HPDE6-E6E7 (cell line): ENCODE measurements around the gene UNKL.
"Not testable (repeated sequence)": the region's sequence is repeated elsewhere in the genome, so short reads cannot be mapped to it uniquely, and the experiment has no call there.

ENCODE experiments used
- DNase-seq: peaks from one replicate; pipeline ENCODE4 v3.0.0; 2011; ENCODE audit warnings: missing footprints; ENCODE audit errors: extremely low spot score

The UNKL gene

DNA sequence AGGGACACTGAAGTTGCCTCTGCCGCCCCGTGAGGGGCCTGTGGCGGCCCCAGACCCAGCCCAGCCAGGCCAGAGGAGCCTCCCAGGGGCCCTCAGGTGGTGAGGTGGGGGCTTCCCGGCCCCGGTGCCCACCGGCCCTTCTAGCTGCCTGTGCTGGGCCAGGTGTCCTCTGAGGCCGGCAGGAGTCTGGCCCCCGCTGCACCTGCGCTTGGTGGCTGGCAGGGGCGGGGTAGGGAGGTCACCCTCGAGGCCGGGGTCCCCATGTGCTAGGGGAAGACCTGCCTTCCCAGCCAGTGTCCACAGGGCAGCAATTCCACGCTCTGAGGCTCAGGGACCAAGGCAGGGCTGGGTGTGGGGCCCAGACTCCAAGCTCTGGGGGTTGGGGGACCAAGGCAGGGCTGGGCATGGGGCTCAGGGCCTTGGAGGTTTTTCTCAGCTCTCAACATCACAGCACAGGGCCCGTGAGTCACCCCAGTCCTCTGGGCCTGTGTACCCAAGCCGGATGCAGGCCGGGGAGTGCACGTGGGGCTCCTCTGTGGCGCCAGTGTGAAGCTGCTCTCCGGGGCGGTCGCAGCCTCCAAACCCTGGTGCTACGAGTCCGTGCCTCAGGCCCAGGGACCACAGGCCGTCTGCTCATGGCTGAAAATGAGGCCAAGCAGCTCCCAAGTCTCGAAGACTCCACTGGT, 31.2 kb upstream of the UNKL start:
- DNase-seq = no peak

DNA sequence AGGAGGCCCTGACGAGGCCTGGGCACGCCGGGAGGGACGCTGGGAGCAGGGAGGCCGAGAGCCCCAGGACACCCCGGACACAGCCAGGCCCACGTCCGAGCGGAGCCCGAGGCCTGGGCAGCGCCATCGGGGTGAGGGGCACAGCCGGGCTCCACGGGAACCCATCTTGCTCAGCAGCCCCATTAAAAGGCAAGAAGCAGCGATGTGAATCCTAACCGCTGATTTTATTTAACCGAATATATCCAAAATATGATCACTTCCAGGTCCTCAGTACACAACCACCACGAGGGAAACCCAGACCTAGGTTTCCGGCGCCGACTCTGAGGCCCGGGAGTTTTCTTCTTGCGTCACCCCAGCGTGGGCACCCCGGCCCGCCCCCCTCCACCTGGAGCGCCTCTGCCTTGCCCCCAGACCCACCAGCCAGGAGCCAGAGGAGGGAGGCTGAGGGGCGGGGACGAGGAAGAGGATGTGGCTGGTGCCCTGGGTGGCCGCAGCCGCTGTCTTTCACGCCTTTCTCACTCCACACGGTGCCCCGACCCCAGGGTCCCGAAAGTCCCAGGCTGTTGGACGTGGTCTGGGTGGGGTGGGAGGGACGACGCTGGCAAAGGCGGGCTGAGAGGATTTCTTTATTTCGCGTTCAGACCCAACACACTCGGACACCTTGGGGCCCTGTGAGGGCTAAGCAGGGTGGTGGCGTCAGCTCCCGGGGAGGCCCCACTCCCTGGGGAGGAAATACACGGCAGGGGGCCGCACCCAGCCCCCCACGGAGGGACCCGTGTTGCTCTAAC, 30.4 kb upstream of the UNKL start:
- DNase-seq = no peak

DNA sequence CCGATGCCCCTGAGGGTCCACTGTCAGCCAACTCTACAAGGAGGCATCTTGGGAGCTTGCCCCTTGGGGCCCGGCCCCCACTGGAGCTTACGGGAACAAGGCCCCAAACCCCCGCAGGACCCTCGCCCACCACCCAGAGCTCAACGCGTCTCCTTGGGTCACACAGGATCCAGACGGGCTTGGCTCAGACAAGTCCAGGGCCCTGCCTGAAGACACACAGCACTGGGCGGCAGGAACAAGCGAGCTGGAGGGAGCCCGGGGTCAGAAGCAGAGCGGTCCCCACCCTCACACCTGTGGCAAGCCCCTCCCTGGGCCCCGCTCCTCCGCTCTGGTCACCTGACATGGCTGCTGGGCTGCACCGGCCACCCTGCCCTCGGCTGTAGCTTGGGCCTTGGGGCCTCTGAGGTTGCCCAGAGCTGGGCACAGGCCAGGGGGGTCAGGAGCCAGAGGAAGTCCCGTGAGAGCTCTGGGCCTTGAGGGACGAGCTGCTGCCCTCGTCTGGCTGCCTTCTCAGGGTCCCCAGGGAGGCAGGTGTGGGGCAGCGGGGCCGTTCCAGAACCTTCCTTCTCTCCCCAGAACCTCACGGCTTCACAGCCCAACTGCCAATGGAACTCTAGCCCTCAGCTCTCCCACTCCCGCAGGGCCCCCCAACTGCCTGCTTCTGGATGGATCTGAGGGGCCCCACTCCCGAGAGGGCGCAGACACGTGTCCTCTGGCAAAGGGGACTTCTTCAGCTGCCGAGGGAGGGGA, 29.7 kb upstream of the UNKL start, which contains the start of gene CCDC154:
CCDC154 (minus strand) TSS at position 577 of the 750 bp plus-strand sequence; CDS start at position 343, 234 bp downstream.
- DNase-seq = no peak

DNA sequence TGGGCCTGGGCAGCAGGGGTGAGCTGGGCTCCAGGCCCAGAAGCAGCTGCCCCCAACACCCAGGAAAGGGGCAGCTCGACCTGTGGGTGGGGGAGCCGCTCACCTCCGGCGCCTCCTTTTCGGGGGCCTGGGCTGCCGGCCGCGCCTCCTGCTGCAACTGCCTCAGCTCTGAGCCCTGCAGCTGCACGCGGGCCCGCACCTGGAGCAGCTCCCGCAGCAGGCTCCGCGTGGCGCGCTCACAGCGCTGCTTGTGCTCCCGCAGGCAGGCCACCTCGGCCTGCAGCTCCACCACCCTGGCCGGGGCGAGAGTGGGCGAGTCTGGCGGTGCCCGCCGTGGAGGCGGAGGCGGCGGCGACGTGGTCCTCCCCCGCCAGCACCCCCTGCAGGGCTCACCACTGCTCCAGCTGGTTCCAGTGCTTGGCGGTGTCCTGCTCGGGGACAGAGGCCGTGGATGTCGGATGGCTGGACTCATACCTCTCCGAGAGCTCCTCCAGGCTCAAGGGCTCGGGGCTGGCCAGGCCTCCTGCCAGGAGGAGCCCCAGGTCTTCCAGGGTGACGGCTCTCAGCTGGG, 29.0 kb upstream of the UNKL start:
- no peak for DNase-seq

DNA sequence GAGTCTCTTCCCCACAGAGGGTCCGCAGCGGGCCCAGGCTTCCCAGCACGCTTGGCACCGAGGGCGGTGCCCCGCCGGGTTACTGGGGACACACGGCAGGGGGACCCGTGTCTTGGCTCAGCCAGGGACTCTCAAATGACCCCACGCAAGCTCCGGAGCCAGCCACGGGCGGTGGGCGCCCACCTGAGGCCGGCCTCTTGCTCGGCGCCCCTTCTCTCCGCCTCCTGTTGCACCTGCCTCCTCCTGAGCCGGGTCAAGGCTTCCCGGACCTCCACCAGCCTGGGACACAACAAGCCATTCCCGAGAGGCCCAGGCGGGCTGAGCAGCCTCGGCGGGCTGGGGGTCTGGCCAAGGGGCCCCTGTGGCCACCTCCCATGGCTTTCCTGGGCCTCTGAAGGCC, 28.2 kb upstream of the UNKL start:
- DNase-seq = no peak

DNA sequence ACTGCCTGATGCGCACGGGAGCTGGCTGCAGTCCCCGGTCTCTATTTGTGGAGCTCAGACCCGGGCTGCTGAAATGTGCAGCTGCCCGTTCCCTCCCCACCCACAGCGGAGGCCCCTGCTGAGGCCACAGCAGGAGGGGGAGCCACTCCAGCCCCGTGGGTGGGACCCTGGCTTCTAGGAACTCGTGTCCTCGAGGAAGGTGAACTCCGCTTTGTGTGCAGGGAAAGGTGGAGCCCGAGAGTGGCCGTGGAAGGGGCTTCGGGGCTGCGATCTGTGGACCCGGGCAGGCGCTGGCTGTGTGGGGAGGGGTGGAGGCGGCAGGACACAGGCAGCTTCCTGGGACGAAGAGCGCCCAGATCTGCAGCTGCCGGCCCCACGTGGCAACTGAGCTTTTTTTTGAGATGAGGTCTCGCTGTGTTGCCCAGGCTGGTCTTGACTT, 26.9 kb upstream of the UNKL start:
- no peak for DNase-seq

DNA sequence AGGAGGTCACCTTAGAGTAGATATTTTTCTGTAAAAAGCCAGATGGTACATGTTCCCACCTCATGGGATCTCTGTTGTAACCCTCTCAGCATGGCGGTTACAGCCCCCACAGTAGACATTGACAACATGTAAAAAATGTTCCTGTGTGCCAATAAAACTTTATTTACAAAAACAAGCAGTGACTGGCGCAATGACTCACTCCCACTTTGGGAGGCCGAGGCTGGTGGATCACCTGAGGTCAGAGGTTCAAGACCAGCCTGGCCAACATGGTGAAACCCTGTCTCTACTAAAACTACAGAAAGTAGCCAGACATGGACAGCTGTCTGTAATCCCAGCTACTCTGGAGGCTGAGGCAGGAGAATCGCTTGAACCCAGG, 25.2 kb upstream of the UNKL start:
- not testable (repeated sequence) for DNase-seq

DNA sequence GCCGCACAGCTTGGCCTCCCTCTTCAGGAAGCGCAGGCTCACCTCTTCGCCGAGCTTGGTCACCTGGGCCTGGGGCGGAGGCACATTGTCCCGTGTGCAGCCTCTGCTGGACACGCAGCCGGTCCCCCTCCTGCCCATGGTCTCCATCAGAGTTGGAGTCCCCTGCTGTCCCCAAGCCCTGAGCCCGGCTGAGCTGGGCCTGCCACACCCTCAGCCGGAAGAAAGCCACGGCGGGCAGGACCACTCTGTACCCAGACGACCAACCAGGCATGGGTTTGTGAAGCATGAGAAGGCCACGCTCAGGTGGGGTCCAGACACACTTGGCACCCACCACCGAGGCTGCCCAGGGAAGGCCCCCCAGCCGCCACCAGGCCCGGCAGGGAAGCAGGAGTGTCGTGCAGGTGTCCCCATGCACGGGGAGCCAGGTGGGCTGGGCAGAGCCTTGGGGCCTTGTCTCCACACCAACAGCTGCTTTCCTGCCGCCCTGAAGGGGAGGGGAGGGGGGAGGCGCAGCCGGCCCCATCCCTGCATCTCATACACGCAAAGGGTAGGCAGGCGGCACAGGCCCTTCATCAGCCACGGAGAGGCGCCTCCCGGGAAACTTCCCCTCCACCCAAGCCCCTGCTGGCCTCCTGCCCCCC, 24.7 kb upstream of the UNKL start:
- DNase-seq = no peak

DNA sequence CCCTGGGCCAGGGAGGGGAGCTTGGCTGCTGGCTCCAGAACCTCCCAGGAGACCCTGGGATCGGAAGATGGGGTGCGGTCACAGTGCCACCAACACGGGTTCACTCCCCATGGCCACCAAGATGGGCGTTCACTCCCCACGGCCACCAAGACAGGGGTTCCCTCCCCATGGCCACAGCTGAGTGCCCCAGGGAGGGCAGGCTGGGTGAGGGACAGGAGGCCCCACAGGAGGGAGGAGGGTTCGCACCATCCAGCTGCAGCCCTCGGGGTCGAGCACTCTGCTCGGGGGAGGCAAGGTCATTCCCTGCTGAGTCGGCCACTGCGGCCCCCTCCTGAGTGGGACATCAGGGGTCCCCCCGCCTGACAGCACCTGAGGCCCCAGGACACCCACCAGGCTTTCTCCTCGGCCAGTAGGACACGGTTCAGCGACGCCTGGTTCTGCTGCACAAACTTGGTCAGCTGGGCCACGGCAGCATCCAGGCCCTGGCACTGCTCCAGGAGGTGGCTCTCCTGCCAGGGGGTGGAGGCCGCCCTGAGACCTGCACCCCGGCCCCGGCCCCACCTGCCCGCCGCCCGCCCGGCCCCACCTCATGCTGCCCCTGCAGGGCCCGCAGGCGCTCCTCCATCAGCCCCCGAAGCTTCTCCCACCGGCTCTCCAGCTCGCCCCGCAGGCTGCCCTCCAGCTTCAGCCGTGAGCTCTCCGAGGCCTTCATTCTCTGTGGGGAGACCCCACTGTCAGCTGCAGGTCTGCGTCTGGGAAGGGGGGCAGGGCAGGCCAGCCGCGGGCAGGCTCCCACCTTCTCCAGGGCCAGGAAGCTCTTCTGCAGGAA, 23.9 kb upstream of the UNKL start:
- no peak for DNase-seq

DNA sequence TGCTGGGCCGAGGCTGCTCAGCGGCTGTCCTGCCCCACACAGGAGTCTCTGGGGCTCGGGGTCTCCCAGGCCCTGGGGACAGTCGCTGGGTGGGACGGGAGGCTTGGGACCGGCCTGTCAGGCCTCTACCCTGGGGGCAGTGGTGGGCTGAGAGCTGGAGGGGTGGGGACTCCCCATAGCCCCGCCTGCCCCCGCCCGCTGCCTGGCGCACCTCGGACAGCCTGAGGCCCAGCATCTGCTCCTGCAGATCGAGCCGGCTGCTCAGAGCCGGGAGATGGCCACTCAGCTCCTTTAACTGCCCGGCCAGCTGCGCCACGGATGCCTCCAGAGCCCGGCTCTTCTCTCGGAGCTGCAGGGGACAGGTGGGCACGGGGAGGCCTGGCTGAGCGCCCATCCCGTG, 23.1 kb upstream of the UNKL start:
- DNase-seq = no peak

DNA sequence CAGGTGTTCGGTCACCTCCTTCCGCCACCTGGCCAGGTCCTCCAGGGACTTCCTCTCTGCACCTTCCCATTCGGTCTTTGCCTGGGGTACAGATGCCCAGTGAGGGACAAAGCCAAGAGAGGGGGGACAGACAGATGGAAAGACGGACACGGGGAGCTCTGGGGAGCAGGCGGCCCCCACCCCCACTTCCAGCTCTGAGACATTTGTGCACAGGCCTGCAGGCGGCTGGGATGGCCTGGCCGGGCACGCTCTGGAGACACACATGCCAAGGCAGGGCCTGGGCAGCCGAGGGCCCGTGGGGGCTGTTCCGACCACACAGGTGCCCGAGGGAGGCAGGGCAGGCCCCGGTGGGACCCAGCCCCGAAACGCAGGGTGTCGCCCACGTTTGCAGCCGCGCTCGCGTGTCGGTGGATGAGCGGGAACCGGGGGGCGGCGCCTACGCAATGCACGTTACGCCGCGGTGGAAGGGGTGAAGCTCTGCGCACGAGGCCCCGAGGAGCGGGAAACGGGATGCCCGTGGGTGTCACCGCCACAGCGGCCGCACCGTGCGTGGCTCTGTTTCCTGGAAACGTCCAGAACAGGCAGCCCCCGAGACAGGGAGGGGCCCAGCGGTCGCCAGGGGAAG, 22.3 kb upstream of the UNKL start:
- no peak for DNase-seq

DNA sequence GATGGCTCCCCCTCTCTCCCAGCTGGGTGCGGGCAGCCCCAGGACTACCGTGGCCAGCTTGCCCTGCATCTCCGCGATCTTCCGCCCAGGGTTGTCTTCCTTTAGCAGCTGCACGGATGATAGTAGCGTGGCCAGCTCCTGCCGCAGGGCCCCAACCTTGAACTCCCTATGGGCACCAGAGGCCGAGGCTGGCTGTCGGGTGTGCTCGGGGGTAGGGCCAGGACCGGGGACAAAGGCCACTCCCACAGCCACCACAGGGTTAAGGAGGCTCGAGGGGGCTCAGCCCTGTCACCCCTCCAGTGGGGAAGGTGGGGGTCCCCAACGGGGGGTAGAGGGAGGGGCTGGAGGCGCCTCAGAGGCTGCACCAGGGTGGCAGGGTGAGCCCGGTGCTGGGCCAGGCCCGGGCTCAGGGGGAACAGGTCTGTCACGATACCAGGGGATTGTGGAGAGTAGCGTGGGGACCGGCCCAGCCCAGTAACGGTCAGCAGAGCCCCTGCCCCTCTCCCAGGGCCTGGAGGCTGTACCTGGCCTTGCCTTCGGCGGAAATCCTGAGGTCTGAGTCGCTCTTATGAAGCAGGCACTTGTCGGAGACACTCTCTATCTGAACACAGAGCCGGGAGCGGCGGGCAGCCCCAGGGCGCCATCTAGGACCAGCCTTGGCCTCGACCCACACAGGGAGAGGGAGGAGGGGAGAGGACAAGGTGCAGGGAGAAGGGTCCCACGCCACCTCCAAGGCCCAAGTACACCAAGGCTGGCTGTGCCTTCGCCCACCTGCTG, 21.6 kb upstream of the UNKL start:
- DNase-seq = no peak

DNA sequence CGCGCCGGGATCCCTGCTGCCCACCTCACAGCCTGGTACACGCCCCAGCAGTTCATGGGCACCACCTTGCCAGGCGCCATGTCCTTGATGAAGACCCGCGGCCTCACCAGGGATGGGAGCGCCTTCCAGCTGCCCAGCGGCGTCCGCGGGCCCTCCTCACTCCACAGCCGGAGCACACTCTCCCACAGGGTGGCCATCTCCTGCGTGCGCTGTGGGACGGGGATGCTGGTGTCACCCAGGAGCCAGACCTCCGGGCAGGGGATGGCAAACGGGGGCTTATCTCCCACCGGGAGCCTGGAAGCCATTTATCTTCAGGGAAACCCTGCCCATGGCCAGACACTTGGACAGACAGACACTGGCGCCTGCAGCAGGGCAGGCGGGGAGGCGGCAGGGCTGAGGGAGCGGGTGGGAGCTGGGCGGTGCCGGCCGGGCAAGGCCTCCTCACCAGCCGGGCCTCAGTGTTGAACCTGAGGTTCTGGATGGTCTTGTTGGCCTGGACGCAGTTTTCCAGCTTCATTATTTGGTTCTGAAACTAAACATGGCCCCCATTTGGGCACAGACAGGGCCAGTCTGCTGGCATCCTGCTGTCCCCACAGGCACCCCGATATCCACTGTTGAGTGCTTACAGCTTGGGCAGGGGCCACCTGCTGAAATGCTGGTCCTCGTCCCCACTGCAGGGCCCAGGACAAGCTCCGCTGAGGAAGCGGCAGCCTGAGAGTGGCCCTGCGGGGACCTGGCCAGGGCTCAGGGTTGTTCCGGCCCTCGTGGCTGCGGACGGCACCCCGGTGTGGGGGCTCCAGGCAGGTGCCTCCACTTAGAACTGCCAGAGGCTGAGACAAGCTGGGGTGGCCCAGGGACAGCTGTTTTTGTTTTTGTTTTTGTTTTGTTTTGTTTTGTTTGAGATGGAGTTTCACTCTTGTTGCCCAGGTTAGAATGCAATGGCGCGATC, 20.4 kb upstream of the UNKL start:
- no peak for DNase-seq

DNA sequence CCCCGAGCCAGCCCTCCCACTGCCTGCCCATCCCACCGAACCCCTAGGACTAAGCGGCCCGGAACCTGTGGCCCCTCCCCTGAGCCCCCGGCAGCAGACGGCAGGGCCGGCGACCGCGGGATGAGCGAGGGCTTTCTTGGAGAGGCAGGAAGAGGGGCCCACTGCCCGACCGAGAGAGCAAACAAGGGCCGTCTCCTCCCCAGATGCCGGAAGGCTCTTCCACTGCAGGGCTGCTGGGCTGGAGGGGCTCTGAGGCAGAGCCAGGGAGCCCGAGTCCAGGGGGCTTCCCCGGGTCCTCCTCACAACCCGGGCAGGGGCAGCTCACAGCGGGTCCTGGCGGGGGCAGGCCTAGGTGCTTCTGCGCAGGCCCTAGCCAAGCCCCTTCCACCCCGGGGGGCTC, 19.3 kb upstream of the UNKL start:
- no peak for DNase-seq

DNA sequence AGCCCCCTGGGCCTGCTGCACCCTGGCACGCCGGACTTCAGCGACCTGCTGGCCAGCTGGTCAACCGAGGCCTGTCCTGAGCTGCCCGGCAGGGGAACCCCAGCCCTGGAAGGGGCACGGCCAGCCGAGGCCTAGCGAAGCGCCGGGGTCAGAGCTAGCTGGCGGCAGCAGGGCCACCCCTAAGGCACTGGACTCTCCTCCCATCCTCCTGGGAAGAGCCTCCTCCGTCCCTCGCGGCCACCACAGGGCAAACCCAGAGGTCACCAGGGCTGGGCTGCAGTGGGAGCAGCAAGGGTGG, 18.7 kb upstream of the UNKL start:
- DNase-seq = no peak

DNA sequence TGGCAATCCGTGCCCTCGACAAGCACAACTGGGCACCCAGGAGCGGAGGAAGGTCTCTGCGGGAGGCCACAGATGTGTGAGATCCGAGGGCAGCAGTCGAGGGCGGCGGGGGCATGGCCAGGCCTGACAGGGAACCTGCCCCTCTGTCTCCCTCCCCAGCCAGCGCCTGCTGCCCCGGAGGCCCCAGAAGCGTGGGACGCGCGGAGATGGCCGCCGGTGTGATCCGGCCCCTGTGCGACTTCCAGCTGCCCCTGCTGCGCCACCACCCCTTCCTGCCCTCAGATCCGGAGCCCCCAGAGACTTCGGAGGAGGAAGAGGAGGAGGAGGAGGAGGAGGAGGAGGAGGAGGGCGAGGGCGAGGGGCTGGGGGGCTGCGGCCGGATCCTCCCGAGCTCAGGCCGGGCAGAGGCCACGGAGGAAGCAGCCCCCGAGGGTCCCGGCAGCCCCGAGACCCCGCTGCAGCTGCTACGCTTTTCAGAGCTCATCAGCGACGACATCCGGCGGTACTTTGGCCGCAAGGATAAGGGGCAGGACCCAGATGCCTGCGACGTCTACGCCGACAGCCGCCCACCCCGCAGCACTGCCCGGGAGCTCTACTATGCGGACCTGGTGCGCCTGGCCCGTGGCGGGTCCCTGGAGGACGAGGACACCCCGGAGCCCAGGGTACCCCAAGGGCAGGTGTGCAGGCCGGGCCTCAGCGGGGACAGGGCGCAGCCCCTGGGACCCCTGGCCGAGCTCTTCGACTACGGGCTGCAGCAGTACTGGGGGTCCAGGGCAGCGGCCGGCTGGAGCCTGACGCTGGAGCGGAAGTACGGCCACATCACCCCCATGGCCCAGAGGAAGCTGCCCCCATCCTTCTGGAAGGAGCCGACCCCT, 18.1 kb upstream of the UNKL start:
- no peak for DNase-seq

DNA sequence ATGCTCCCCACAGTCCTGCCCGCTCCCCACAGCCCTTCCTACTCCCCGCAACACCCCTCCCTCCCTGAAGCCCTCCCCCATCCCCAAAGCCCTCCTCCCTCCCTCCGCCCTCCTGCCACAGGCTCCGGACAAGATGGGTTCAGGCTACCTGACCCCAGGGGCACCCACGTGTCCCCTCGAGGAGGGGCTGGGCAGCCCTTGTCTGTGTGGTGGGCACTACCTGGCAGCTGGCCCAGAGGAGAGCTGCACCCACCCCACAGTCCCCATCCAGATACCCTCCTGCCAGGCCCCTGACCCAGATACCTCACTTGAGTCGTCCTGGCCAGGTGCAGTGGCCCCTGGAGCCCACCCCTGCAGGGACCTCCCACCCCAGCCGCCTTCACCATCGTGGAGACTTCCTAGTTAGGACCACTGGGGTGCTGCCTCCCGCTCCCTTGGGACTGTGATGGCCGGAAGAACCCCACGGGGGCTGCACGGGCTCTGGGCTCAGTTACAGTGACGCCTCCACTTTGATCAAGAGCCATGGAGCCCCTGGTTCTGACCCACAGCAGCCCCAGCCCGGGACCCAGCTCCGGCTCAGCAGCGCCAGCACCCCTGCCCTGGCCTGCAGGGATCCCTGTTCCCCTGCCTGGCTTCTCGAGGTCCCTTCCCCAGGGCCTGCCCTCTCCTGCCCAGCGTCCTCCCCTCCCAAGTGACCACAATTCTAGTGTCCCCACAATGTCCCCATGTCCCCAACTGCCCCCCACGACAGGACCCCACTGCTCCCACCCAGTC, 17.2 kb upstream of the UNKL start:
- no peak for DNase-seq
